ENCODE results near the gene TPO.

The TPO gene

GRCh38 chr2:1476617-1477195, 63.4 kb downstream of the TPO start:
- Histone ChIP-seq H2BK12ac (ENCODE audit: low read length) (no peak overlapping the region), H3K79me1 (ENCODE audit: low read length) (no peaks in the 10 kb centered on the region), H3K79me2 (ENCODE audit: control insufficient read depth, insufficient read depth, low read length, poor library complexity) (no peaks in the 10 kb centered on the region), H3K18ac (ENCODE audit: low read length) (no peak overlapping the region), H3K27ac (ENCODE audit: low read depth, low read length) (no peak overlapping the region), H3K36me3 (ENCODE audit: control insufficient read depth in 1 of 2, insufficient read depth in 2 of 2, low read length in 2 of 2) (no peaks in the 10 kb centered on the region), H3K23ac (ENCODE audit: low read length) (no peak overlapping the region), H3K4me1 (ENCODE audit: control insufficient read depth in 1 of 2, insufficient read depth in 2 of 2, low read length in 2 of 2) (no peaks in the 10 kb centered on the region), H3K14ac (ENCODE audit: low read length) (no peak overlapping the region), H3K4me2 (ENCODE audit: low read length) (no peak overlapping the region), H4K91ac (ENCODE audit: low read depth, low read length) (no peak overlapping the region), H2BK120ac (ENCODE audit: insufficient read depth, low read length, poor library complexity) (no peak overlapping the region), H3K9ac (ENCODE audit: low read length) (no peak overlapping the region), H3K27me3 (ENCODE audit: insufficient read depth, low read length) (no peaks in the 10 kb centered on the region), H2AFZ (ENCODE audit: insufficient read depth, low read length, poor library complexity) (no peak overlapping the region), H2AK5ac (ENCODE audit: low read length) (no peak overlapping the region), H3K4ac (ENCODE audit: low read depth, low read length) (no peak overlapping the region), H4K12ac (ENCODE audit: low read depth, low read length) (no peak overlapping the region), H2BK5ac (ENCODE audit: low read depth, low read length, poor library complexity) (no peak overlapping the region), H4K8ac (ENCODE audit: low read depth, low read length) (no peak overlapping the region), H3K4me3 (ENCODE audit: low read depth, low read length) (no peak overlapping the region), H3K9me3 (ENCODE audit: insufficient read depth, low read depth, low read length) (peaks cover 6% of the 10 kb centered on the region)
- no CpG with 5 or more reads among the region's 30 CpGs for WGBS (ENCODE audit: extremely low coverage, insufficient coverage, insufficient read length)
- DNase-seq: no peak

GRCh38 chr2:1477196-1478040, 64.2 kb downstream of the TPO start:
- Histone ChIP-seq H3K27ac (ENCODE audit: low read depth, low read length) (no peak overlapping the region), H4K8ac (ENCODE audit: low read depth, low read length) (no peak overlapping the region), H2AK5ac (ENCODE audit: low read length) (no peak overlapping the region), H3K79me1 (ENCODE audit: low read length) (no peaks in the 10 kb centered on the region), H4K91ac (ENCODE audit: low read depth, low read length) (no peak overlapping the region), H3K9me3 (ENCODE audit: insufficient read depth, low read depth, low read length) (peaks cover 6% of the 10 kb centered on the region), H3K18ac (ENCODE audit: low read length) (no peak overlapping the region), H4K12ac (ENCODE audit: low read depth, low read length) (no peak overlapping the region), H3K36me3 (ENCODE audit: control insufficient read depth in 1 of 2, insufficient read depth in 2 of 2, low read length in 2 of 2) (no peaks in the 10 kb centered on the region), H3K79me2 (ENCODE audit: control insufficient read depth, insufficient read depth, low read length, poor library complexity) (no peaks in the 10 kb centered on the region), H3K4ac (ENCODE audit: low read depth, low read length) (no peak overlapping the region), H3K4me3 (ENCODE audit: low read depth, low read length) (no peak overlapping the region), H2AFZ (ENCODE audit: insufficient read depth, low read length, poor library complexity) (no peak overlapping the region), H2BK5ac (ENCODE audit: low read depth, low read length, poor library complexity) (no peak overlapping the region), H2BK12ac (ENCODE audit: low read length) (no peak overlapping the region), H3K23ac (ENCODE audit: low read length) (no peak overlapping the region), H3K4me1 (ENCODE audit: control insufficient read depth in 1 of 2, insufficient read depth in 2 of 2, low read length in 2 of 2) (no peaks in the 10 kb centered on the region), H3K27me3 (ENCODE audit: insufficient read depth, low read length) (no peaks in the 10 kb centered on the region), H2BK120ac (ENCODE audit: insufficient read depth, low read length, poor library complexity) (no peak overlapping the region), H3K9ac (ENCODE audit: low read length) (no peak overlapping the region), H3K14ac (ENCODE audit: low read length) (no peak overlapping the region), H3K4me2 (ENCODE audit: low read length) (no peak overlapping the region)
- DNase-seq: no peak
- no CpG with 5 or more reads among the region's 76 CpGs for WGBS (ENCODE audit: extremely low coverage, insufficient coverage, insufficient read length)

DNA sequence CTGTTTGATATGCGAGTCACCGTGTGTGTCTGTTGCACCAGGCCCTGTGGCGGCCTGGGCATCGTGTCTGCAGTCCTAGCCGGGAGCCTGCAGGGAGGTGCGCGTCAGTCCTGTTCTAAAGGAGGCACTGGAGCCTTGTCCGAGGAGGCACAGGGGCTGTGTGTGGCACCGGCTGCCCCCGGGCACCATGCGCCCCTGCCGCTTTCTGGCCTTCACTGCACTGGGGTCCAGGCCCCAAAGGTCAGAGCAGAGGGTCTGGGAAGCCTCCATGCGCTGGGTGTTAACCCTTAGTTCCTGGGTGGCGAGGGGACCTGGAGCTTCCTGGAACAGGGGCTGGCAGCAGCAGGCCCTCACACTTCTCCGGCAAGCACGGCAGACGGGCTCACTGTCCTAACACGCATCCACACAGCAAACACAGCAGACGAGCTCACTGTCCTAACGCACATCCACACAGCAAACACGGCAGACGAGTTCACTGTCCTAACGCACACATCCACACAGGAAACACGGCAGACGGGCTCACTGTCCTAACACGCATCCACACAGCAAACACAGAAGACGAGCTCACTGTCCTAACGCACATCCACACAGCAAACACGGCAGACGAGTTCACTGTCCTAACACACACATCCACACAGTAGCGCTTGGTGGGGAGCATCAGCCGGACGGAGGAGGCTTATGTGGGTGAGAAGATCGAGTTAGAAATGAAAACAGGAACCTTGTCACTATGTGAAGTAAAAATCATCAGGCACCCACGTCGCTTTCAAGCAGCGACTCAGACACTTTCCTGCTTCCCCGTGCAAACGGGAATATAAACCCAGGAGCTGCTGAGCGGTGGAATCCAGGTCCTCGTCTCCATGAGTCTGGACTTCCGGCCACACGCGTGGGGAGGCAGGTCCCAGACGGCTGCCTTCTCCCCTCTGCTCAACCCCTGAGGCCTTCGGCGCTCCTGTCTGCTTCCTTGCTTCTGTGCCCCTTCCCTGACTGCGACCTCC, 65.3 kb downstream of the TPO start:
- H3K9ac ChIP-seq (ENCODE audit: low read length): no peak overlapping the region

GRCh38 chr2:1479346-1479745, 66.1 kb downstream of the TPO start:
- Histone ChIP-seq H2AK5ac (ENCODE audit: low read length) (no peak overlapping the region), H3K14ac (ENCODE audit: low read length) (no peak overlapping the region), H3K79me1 (ENCODE audit: low read length) (no peaks in the 10 kb centered on the region), H4K12ac (ENCODE audit: low read depth, low read length) (no peak overlapping the region), H3K27ac (ENCODE audit: low read depth, low read length) (no peak overlapping the region), H3K4me2 (ENCODE audit: low read length) (no peak overlapping the region), H3K4ac (ENCODE audit: low read depth, low read length) (no peak overlapping the region), H3K18ac (ENCODE audit: low read length) (no peak overlapping the region), H4K91ac (ENCODE audit: low read depth, low read length) (no peak overlapping the region), H3K4me3 (ENCODE audit: low read depth, low read length) (no peak overlapping the region), H3K23ac (ENCODE audit: low read length) (no peak overlapping the region), H2AFZ (ENCODE audit: insufficient read depth, low read length, poor library complexity) (no peak overlapping the region), H3K36me3 (ENCODE audit: control insufficient read depth in 1 of 2, insufficient read depth in 2 of 2, low read length in 2 of 2) (no peaks in the 10 kb centered on the region), H3K9me3 (ENCODE audit: insufficient read depth, low read depth, low read length) (peaks cover 6% of the 10 kb centered on the region), H2BK12ac (ENCODE audit: low read length) (no peak overlapping the region), H4K8ac (ENCODE audit: low read depth, low read length) (no peak overlapping the region), H2BK120ac (ENCODE audit: insufficient read depth, low read length, poor library complexity) (no peak overlapping the region), H3K9ac (ENCODE audit: low read length) (no peak overlapping the region), H3K27me3 (ENCODE audit: insufficient read depth, low read length) (no peaks in the 10 kb centered on the region), H3K4me1 (ENCODE audit: control insufficient read depth in 1 of 2, insufficient read depth in 2 of 2, low read length in 2 of 2) (no peaks in the 10 kb centered on the region), H2BK5ac (ENCODE audit: low read depth, low read length, poor library complexity) (no peak overlapping the region), H3K79me2 (ENCODE audit: control insufficient read depth, insufficient read depth, low read length, poor library complexity) (no peaks in the 10 kb centered on the region)
- no CpG with 5 or more reads among the region's 6 CpGs for WGBS (ENCODE audit: extremely low coverage, insufficient coverage, insufficient read length)
- no peak for DNase-seq

More for the DNA sequence above, 65.3 kb downstream of the TPO start:
- H3K4me2 ChIP-seq (ENCODE audit: low read length): no peak overlapping the region
- no peaks in the 10 kb centered on the region for H3K79me1 ChIP-seq (ENCODE audit: low read length)
- H3K4me3 ChIP-seq (ENCODE audit: low read depth, low read length): no peak overlapping the region
- no peak overlapping the region for H2BK5ac ChIP-seq (ENCODE audit: low read depth, low read length, poor library complexity)
- DNase-seq: no peak
- H3K4ac ChIP-seq (ENCODE audit: low read depth, low read length): no peak overlapping the region
- H3K27ac ChIP-seq (ENCODE audit: low read depth, low read length): no peak overlapping the region
- WGBS (ENCODE audit: extremely low coverage, insufficient coverage, insufficient read length): no CpG with 5 or more reads among the region's 48 CpGs
- H3K4me1 ChIP-seq (ENCODE audit: control insufficient read depth in 1 of 2, insufficient read depth in 2 of 2, low read length in 2 of 2): no peaks in the 10 kb centered on the region
- no peak overlapping the region for H2AK5ac ChIP-seq (ENCODE audit: low read length)
- no peak overlapping the region for H4K8ac ChIP-seq (ENCODE audit: low read depth, low read length)
- no peak overlapping the region for H3K18ac ChIP-seq (ENCODE audit: low read length)
- H2BK12ac ChIP-seq (ENCODE audit: low read length): no peak overlapping the region
- H3K27me3 ChIP-seq (ENCODE audit: insufficient read depth, low read length): no peaks in the 10 kb centered on the region
- H3K79me2 ChIP-seq (ENCODE audit: control insufficient read depth, insufficient read depth, low read length, poor library complexity): no peaks in the 10 kb centered on the region
- H4K91ac ChIP-seq (ENCODE audit: low read depth, low read length): no peak overlapping the region
- no peak overlapping the region for H2BK120ac ChIP-seq (ENCODE audit: insufficient read depth, low read length, poor library complexity)
- no peak overlapping the region for H3K14ac ChIP-seq (ENCODE audit: low read length)
- H2AFZ ChIP-seq (ENCODE audit: insufficient read depth, low read length, poor library complexity): no peak overlapping the region
- no peaks in the 10 kb centered on the region for H3K36me3 ChIP-seq (ENCODE audit: control insufficient read depth in 1 of 2, insufficient read depth in 2 of 2, low read length in 2 of 2)
- no peak overlapping the region for H4K12ac ChIP-seq (ENCODE audit: low read depth, low read length)
- no peak overlapping the region for H3K23ac ChIP-seq (ENCODE audit: low read length)
- peaks cover 6% of the 10 kb centered on the region for H3K9me3 ChIP-seq (ENCODE audit: insufficient read depth, low read depth, low read length)
